22Rv1 (cell line): Measurements from ENCODE around the gene CDKAL1.

ENCODE experiments used
- H3K27ac ChIP-seq: fragments of 450-650 bp; 2 replicates; pipeline ENCODE4 v1.5.1; 2017
- ZFX ChIP-seq: fragments of 450-650 bp; IDR thresholded peaks from 2 replicates; pipeline ENCODE4 v1.6.1; 2017; ENCODE audit warnings: antibody characterized with exemption, borderline replicate concordance
- TF ChIP-seq, protein P1 (sequence below): fragments of 450-650 bp; IDR thresholded peaks from 2 replicates; pipeline ENCODE4 v1.5.1; 2017; ENCODE audit warnings: mild to moderate bottlenecking

CDKAL1 gene

DNA sequence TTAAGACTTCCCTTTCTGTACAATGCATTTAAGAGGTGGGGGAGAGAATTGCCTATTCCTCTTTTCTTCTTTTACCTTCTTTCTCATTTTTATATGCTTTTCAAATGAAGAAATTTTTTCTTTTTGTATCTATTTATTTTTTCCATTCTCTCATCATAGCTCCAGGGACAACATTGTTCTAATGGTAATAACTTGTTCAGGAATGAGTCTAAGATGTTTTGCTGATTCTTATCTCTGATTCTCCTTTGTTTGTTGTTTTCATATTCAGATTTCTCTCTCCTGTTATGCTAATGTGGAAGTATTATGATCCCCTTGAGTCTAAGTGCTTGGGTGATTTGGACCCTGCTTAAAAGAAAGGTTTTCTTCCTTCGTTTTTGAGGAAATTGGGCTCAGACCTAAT is 451.6 kb downstream of the CDKAL1 start:
- no peak overlapping the region for H3K27ac ChIP-seq
- TF ChIP-seq, protein P1, sequence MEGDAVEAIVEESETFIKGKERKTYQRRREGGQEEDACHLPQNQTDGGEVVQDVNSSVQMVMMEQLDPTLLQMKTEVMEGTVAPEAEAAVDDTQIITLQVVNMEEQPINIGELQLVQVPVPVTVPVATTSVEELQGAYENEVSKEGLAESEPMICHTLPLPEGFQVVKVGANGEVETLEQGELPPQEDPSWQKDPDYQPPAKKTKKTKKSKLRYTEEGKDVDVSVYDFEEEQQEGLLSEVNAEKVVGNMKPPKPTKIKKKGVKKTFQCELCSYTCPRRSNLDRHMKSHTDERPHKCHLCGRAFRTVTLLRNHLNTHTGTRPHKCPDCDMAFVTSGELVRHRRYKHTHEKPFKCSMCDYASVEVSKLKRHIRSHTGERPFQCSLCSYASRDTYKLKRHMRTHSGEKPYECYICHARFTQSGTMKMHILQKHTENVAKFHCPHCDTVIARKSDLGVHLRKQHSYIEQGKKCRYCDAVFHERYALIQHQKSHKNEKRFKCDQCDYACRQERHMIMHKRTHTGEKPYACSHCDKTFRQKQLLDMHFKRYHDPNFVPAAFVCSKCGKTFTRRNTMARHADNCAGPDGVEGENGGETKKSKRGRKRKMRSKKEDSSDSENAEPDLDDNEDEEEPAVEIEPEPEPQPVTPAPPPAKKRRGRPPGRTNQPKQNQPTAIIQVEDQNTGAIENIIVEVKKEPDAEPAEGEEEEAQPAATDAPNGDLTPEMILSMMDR: no peak
- TF ChIP-seq ZFX: no peak

DNA sequence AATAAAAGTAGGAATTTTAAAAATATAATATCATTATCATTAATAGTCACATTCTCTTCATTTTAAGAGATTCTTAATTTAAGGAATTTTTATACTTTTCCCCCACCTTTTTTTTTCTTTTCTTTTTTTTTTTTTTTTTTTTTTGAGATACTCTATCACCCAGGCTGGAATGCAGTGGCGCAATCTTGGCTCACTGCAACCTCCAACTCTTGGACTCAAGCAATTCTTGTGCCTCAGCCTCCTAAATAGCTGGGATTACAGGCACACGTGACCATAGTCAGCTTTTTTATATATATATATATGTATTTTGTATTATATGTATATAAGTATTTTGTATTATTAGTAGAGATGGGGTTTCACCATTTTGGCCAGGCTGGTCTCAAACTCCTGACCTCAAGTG is 457.7 kb downstream of the CDKAL1 start:
- TF ChIP-seq, protein P1: no peak
- TF ChIP-seq ZFX: no peak
- H3K27ac ChIP-seq: no peak overlapping the region

DNA sequence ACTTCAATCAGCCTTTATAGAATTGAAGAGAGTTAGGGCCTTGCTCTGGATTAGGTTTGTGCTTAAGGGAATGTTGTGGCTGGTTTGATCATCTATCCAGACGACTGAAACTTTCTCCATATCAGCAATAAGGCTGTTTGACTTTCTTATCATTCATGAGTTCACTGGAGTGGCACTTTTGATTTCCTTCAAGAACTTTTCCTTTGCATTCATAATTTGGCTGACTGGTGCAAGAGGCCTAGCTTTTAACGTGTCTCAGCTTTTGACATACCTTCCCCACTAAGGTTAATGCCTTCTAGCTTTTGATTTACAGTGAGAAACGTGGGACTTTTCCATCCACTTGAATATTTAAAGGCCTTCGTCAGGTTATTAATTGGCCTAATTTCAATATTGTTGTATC is 461.8 kb downstream of the CDKAL1 start:
- TF ChIP-seq, protein P1: no peak
- no peak for TF ChIP-seq ZFX
- no peak overlapping the region for H3K27ac ChIP-seq

DNA sequence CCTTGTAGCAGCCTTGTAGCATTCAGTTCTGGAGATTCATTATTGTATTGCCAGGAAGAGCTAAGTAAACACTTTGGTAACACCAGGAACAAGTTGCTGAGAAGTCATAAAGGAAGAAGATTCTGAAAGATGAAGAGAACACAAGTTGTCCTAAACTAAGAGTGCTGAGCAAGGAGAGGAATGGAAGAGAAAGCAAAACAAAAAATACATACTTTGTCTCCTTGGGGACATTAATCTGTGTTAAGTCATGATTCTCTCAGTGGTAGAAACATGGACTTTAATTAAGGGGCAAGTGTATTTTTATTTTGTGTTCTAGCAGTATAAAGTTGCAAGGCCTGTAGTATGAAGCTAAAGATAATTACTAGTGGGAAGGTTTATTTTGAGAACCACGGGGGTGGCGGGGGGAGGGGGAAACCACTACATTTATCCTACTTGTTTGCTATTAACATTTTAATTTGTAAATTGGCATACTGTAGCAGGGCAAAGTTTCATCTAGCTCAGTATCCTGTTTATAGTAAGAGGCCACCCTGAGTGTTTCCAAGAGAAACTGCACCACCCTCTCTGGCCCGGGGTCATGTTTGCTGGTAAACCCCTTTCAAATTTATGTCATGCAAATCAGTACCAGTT is 463.0 kb downstream of the CDKAL1 start:
- H3K27ac ChIP-seq: no peak overlapping the region
- TF ChIP-seq, protein P1: no peak
- TF ChIP-seq ZFX: no peak

DNA sequence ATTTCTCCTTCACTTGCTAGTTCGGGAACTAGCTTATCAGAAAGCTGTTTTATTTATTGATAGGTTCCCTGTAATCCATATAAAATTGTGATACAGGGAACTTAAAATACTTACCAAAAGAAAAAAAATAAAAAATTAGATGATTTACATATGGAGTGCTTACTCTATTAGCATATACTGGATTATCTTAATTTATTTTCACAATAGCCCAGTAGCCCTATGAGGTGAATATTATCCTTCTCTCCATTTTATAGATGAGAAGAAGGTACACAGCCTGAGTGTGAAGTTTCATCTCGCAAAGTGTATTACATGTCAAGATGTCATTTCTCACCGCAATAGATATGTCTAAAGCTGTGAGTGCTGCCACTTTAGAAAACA is 463.5 kb downstream of the CDKAL1 start:
- no peak overlapping the region for H3K27ac ChIP-seq
- TF ChIP-seq ZFX: no peak
- TF ChIP-seq, protein P1: no peak

DNA sequence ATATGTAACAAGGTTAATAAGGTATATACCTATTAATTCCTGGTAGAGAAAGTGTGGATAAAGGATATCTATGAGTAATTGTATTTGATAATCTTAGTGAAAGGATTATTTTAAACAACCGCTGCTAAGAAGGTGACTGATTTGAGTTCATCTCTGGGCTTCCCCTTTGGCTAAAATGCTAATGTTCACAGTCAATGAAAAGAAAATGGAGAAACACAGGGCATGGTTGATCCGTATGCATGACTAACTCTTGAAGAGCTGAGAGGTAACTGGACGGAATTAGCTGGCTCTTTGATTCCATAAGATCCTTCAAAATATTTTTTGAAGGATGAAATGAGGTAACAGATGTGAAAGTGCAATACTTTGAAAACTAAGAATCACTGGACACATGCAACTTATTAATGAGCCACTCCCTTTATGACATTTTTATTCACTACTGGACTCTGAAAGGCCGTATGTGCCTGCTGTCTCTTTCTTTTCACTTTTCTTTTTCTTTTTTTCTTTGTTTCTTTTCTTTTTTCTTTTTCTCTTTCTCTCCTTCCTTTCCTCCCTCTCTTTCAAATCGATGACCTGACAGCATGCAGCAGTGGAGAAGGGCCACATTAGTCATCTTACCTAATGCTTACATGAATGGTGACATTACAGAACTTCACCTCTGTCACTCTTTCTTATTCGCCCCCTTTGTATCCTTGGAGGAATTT is 464.6 kb downstream of the CDKAL1 start:
- H3K27ac ChIP-seq: no peak overlapping the region
- TF ChIP-seq ZFX: no peak
- TF ChIP-seq, protein P1: no peak

DNA sequence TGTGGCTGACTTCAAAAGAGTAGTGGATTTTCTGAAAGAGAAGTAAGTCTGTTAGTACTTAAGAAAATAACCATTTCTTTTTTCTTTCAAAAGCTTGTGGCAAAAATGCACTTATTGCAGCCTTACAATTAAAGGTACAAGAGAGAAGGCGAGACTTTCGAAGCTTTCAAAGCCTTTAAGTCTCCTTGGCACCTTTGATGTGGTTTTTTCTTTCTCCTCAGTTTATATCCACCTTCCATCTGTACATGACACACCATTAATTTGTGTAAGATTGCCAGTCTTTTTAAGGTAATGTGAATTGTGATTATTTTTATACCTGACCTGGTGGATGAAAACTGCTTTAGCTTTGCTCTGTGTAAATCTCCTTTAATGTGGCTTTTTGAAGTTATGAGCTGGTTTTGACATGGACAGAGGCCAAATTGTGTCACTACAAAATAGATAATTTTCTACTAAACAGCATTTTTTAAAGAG is 466.1 kb downstream of the CDKAL1 start:
- no peak overlapping the region for H3K27ac ChIP-seq
- TF ChIP-seq ZFX: no peak
- TF ChIP-seq, protein P1: no peak
